NCI-H82 (cell line): Measurements from ENCODE around the gene RING1.
A peak's percentile ranks its signal among the peaks of the same experiment; 100 is the strongest.

Source experiments
- DNase-seq: peaks from one replicate; lab custom pipeline; 2025; lab: John Stamatoyannopoulos, UW

The RING1 gene

DNA sequence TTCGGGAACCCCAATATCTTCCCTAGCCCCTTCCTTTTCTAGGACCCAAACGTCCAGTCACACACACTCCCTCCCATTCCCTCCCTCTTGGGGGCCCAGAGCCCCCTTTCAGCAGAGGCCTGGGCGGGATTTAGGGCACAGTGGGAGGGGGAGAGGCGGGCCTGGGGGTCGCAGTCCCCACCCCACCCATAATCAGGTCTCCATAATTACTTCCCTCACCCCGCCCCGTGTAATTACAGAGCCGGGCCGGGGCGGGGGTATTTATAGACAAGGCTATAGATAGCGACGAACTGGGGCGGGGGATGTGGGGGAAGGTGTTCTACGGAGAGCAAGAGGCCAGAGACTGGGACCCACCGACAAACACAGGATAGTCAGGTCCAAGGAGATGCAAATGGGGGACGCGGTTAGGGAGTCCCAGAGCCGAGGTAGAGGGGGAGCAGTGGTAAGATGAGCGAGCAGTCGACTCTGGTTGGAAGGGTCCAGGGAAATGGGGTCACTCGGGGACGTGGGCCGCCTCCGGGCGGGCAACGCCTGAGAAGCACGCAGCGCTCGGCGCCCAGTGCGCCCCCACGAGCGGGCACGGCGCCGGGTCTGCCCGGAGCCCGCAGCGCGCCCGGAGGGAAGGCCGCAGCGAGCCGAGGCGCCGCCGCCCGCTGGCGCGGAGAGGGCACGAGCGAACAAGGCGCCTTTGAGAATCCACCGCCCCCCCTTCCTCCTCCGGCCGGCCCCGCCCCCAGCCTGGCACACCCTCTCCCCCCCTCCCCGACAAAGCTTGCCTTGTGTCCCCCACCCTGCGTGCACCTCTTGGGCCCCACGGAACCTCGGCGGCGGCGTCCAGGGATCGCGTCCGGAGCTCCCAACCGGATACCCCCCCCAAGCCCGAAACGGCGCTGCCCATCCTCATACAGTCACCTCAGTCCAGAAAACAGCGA lies 15.4 kb upstream of the RING1 start:
- peak; percentile 55 for DNase-seq

DNA sequence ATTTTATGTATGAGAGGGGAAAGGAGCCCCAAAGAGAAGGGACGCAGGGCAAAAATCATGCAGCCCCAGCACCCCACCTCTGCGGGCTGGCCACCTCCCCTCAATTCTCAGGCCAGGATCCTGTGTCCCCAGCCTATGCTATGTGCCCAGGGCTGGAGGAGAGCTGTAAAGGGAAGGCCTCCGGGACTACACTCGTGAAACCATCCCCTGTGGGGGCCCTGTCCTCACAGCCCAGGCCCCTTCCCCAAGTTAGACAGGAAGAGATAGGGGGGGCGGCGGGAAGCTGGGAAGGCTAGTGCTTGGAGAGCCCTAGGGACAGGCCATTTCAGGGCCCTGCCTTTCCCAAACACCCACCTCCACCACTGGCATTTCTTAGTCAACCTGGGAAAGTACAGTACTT lies 14.7 kb upstream of the RING1 start:
- DNase-seq: no peak

DNA sequence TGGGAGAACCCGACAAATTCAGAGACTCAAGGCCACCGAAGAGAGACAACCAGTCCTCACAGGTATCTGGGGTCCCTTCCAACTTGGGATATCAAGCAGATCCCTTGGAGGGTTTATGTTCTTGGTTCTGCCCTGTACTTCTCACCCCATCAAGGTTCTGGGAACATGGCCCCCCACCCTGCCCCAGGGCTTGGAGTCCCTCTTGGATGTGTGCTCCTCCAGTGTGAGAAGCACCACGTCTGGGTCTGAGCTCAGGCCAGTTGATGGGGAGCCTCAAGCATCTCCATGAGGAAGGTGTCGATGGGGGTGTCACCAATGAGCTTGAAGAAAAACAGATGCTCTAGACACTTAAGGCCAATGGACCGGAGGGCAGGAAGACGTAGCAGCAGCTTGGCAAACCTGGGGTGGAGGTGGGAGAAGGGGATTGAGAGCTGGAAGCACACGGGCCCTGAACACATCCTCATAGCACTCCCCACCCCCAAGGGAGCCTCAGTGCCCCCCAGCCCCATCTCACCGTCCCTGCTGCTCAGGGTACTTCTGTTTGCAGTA lies 13.8 kb upstream of the RING1 start:
- no peak for DNase-seq

DNA sequence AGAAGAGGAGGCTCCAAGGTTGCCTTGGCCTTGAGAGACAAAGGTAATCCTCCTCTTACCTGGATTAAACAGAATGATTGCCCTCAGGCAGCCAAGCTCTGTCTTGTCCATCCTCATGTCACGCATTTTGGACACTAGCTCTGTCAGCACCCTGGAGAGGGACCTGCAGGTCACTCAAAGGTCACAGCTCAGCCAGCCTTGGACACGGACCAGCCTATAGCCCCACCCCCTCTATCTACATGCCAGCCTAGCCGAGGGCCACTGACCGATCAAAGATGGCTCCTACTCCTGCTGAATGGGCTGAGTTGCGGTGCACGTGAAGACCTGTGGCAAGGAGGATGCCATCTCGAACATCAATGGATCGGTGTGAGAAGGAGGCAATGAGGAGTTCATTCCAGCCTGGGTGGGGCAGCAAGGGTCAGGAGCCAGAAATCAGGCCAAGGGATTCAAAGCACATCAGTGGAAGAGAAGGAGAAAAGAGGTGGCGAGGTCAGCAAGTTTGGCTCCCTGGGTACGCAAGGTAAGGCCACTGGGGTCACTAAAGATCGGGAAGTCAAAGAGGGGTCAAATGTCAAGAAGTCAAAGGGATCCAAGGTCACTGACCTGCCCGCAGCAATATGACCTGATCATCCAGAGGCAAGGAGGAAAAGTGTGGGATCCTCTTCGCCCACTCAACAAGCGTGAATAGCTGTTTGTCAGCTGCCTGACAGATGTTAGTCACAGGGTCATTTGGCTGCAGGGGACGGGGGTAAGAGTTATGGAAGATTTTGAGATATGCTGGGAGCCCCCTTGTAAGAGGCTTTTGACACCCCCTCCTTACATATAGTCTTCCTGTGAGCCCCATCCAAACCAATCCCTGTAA lies 12.8 kb upstream of the RING1 start:
- no peak for DNase-seq

DNA sequence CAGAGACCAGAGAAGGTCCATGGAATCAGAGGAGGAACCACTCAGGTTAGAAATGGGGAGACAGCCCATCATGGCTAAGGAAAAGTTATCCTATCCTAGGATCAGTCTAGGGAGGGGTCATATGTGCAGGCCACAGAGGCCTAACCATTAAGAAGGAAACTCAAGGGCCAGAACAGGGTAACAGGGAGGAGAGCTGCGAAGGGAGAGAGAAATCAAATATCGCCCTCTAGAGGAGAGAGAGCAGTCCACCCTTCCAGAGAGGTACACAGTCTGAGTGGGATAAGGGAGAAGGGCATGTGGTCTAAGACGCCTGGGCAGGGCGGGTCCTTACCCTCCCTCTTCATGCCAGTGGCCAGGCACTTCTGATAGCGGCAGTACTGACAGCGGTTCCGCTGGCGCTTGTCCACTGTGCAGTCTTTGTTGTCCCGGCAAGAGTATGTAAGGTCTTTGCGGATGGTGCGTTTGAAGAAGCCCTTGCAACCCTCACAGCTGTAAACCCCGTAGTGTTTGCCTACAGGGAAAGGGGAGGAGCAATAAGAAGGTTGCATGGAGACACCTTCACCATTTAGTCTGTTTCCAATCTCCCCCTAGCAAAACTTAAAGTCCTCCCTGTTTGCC lies 10.8 kb upstream of the RING1 start:
- DNase-seq: peak; percentile 88

DNA sequence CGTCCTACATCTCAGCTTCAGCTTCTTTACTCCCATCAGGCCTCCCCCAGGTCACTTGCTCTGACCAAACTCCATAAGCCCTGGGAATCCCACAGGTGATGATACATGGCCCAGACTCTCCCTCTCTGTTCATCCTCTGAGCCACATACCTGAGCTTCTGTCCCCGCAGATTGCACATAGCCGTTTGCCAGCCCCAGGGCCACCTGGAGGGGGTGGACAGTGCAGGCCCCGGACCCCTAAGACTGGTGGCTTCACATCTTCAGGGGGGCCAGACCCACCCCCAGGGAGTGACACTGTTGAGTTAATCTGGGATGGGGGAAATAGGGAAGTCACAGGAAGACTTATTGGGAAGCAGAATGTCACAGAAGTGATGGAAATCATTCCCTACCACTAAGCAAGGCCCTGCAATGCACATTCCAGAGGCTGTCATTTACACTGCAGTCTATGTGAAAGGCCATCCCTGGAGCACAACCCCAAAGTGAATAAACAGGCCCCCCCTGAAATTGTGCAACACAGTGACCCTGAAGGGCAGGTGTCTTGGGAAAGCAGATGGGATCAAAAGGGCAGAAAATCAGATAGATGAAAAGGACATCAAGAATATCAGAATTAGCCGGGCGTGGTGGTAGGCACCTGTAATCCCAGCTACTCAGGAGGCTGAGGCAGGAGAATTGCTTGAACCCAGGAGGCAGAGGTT lies 10.0 kb upstream of the RING1 start:
- DNase-seq: no peak

DNA sequence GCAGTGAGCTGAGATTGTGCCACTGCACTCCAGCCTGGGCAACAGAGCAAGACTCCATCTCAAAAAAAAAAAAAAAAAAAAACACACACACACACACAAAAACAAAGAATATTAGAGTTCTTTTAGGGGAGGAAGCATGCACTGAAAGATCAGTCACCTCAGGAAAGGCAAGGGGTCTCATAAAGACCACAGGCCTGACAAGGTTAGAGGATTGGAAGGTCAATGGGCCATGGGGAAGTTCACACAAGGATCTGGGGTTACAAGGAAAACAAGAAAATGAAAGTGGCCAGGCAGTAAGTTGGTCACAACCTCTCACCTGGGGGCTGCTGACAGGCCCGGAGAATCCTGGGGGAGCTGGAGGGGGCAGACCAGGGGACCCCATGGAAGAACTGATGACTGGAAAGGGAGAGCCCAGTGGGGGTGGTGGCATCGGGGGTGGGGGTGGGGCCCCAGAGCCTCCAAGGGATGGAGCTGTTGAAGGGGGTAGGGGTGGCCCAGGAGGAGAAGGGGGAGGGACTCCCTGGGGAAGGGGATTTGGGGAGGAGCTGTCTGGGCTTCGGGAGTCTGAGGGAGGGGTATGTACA lies 9.4 kb upstream of the RING1 start:
- peak; percentile 22 for DNase-seq

DNA sequence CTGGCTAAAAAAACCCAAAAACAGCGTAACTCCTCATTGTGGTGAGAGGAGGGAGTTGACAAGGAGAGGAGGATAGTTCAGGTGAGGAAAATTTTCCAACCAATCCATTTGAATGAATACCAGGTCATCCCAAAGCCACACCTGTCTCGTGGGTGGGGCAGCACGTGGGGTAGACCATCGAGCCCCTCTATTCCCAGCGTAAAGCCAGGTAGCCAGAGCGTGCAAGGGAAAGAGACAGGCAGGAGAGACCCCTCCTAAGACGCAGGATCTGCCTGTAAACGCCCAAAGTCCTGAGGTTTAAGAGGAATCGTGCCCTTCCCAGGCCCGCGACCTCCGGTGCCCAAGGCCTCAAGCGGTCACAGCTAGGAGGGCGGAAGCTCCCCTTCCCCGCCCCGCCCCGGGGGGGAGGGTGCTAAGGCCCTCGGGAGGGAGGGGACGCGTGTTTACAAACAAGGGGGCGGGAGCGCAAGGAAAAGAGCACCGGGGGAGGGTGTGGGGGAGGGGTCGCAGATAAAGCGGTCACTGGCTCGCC lies 8.5 kb upstream of the RING1 start:
- DNase-seq: peak; percentile 94

DNA sequence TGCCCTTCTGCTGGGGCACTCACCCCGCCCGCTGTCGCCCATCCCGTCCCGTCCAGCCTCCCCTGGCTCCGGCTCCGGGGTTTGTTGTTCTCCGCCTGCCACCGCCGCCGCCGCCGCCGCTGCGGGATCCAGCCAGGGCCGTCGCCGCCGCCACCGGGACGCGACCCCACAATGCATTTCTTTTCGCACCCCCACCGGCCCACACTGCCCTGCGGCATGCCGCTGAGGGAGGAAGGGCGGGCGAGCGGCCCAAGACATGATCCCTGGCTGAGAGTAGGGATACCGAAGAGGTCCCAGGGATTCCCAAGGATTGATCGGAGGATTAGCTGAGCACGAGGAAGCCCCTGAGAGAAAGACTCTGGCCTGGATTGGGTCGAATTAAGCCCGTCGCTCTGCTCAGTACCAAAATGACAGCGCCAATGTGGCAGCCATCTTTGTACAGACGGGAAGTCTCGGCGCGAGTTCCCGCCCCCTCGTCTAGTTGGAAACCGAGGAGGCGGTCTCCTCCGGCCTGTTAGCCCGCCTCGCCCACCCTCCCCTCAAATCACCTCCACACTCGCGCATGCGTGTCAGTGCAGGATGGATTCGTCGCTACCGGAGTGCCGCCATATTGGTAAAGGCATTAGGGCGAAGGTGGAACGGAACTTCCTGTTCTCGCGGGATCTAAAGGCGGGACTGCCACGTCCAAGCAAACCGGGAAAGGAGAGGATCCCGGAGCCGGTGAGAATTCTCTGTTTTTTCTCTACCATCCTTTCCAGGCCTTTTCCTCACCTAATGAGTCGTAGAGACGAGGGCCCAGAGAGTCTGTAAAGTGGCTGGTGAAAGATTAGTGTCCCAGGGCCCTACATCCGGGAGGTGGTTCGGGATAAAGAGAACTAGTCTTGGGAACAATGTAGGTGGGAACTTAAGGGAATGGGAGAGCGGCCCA lies 7.8 kb upstream of the RING1 start, which contains the start of the genes RXRB and SLC39A7:
Gene RXRB, minus strand, starts transcription at position 447 of the 928 bp plus-strand sequence. Its CDS starts 189 bp downstream, at position 258.
Gene SLC39A7, plus strand, starts transcription at position 649 of the 928 bp plus-strand sequence. CDS start 379 bp downstream, outside the sequence.
- DNase-seq: peak; percentile 100

DNA sequence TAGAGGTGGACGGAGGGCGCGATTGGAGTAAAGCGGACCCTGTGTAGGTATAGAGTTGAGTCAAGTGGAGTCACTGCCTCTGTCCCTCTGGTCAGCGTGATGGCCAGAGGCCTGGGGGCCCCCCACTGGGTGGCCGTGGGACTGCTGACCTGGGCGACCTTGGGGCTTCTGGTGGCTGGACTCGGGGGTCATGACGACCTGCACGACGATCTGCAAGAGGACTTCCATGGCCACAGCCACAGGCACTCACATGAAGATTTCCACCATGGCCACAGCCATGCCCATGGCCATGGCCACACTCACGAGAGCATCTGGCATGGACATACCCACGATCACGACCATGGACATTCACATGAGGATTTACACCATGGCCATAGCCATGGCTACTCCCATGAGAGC lies 7.2 kb upstream of the RING1 start:
- no peak for DNase-seq

DNA sequence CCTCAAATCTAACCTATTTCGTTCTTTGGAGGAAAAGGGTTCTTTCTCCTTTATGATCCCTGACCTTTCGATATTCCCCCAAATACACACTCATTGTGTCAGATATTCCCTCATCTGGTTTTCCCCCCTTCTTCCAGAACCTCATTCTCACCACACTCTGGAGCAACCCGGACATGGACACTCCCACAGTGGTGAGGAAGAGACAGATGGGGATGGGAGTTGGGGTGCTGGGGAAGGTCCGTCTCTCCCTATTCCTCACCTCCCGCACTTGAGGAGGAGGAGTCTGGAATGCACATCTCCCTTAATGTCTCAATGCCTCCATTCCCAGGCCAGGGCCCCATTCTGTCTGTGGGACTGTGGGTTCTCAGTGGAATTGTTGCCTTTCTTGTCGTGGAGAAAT lies 6.4 kb upstream of the RING1 start:
- no peak for DNase-seq

DNA sequence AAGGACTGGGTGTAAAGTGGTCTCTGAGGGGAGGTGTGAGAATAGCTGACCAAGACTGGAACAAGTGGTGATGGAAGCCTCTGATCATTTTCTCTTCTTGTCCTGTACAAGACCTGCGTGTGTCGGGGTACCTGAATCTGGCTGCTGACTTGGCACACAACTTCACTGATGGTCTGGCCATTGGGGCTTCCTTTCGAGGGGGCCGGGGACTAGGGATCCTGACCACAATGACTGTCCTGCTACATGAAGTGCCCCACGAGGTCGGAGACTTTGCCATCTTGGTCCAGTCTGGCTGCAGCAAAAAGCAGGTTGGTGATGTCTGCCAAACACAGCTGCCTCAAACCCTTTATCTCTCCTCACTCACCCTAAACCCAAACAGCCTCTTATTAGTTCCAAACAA lies 5.5 kb upstream of the RING1 start:
- DNase-seq: no peak

DNA sequence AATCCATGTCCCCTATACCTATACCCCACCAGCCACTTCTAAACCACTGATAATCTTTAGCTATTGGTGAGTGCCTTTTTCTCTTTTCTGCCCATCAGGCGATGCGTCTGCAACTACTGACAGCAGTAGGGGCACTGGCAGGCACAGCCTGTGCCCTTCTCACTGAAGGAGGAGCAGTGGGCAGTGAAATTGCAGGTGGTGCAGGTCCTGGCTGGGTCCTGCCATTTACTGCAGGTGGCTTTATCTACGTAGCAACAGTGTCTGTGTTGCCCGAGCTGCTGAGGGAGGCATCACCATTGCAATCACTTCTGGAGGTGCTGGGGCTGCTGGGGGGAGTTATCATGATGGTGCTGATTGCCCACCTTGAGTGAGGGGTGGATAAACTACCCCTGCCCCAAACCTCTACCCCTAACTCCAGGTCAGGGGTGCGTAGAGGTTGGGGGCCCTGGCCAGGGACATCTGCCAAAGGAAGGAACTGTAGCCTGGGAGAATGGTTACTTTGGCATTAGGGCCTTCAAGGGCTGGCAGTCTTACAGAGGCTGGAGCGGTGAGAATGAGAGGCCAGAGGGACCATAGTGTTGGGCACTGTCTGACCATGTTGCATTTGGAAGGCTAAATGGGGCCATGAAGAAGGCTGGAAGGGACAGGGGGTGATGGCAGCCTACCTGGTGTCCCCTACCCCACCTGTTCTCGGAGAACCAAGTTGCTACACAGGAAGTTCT lies 4.7 kb upstream of the RING1 start:
- no peak for DNase-seq

DNA sequence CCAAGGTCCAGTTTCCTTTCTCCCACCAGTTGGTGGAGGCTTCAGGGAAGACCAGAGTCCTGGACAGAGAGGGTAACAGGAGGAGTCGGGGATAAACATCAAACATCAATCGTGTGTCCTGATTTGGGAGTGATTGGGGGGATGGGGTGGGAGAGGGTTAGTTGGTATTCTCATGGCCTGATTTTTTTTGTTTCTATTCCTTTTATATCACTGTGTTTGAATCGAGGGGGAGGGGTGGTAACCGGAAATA lies 4.2 kb upstream of the RING1 start:
- DNase-seq: no peak

DNA sequence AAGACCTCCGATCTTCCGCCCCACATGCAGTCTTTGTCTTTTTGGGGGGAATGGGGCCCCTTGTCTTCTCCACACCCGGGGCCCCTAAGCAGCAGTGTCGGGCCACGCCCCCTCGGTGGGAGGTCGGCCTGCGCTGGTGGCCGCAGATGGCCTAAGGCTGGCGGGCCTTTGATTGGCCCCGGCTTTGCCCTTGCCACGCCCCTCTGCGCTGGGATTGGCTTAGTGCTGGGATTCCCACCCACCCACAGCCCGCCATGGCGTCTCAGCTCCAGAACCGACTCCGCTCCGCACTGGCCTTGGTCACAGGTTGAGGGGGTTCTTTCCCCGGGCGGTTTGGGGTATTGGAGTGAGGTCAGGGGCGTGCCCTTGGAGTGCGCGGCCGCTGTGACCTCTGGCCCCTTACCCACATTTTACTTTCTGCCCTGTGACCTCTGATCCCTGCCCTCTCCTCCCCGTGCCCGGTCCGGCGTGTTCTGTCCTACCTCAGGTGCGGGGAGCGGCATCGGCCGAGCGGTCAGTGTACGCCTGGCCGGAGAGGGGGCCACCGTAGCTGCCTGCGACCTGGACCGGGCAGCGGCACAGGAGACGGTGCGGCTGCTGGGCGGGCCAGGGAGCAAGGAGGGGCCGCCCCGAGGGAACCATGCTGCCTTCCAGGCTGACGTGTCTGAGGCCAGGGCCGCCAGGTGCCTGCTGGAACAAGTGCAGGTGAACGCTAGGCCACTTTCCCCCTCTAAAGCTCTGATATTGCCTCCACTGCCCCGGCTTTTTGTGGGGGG lies 3.7 kb upstream of the RING1 start, which contains the start of gene HSD17B8:
Gene HSD17B8, plus strand, starts transcription at position 241 of the 776 bp plus-strand sequence. Its CDS starts 14 bp downstream, at position 255.
- peak; percentile 98 for DNase-seq

DNA sequence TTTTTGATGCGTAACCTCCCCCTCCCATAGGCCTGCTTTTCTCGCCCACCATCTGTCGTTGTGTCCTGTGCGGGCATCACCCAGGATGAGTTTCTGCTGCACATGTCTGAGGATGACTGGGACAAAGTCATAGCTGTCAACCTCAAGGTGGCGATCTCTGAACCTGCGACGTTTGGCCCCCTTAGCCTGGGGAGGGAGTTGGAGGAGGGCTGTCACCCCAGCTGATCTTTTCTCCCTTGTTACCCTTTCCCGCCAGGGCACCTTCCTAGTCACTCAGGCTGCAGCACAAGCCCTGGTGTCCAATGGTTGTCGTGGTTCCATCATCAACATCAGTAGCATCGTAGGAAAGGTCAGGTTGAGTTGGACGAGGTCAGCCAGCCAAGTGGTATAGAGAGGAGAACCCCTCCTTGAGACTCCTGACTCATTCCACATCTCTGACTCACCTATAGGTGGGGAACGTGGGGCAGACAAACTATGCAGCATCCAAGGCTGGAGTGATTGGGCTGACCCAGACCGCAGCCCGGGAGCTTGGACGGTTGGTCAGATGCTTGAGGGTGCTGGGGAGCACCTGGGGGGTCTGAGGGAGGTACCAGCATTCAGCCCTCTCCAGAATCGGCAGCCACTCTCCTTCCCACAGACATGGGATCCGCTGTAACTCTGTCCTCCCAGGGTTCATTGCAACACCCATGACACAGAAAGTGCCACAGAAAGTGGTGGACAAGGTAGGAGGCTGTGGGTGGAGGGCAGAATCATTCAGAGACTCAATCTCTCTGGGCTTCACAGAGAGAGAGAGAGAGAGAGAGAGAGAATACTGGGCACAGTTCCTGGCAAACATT lies 2.9 kb upstream of the RING1 start:
- DNase-seq: peak; percentile 68
